ENCODE measurements around the gene CCDC88C. TPM values are rescaled to one million over a fixed set of nuclear protein-coding genes. Genes with fewer than 3 reads are reported as not detected.
A peak's percentile ranks its signal among the peaks of the same experiment; 100 is the strongest.

Gene CCDC88C
- total RNA-seq, 1 experiment from 2014 or later = 21.3 TPM

DNA sequence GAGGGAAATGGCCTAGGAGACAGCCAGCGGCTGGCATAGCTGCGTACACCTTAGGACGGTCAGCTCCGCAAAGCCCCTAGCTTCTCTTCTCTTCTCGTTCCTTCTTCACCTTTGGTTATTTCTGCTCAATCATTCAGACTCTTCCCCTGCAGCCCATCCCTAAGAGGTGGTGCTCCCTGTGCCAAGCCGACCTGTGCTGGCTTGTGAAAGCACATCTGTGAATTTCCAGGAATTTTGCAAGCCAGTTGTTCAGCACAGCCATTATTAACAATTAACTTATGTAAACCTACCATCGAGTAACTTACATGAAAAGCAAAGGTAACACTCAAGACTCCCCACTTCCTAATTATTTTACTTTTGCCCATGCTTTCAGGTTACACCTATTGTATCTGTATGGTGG, 152.2 kb downstream of the CCDC88C start:
- ChIA-PET POLR2A (no interaction called here), CTCF (no interaction called here)
- H3K4me3 ChIP-seq (ENCODE audit: low read depth in 2 of 2, low read length in 2 of 2) = no peak overlapping the region
- intact Hi-C loops (cut with micrococcal nuclease; ENCODE audit: unreplicated experiment) (no loop called here), in situ Hi-C loops (cut with HindIII; ENCODE audit: low pct_unique_long_range_greater_than_20kb, low sequenced_read_pairs) (no loop called here)
- H3K27me3 ChIP-seq (ENCODE audit: control insufficient read depth, insufficient read depth, low read length) = no peaks in the 10 kb centered on the region
- BruUV-seq (replicated peaks) = no TSS peak
- DNase-seq (ENCODE audit: low read depth, low spot score) (no peak), ATAC-seq (no peak)
- H3K4me1 ChIP-seq (ENCODE audit: control insufficient read depth, insufficient read depth, low read length) = no peaks in the 10 kb centered on the region
- TF ChIP-seq, protein P1, sequence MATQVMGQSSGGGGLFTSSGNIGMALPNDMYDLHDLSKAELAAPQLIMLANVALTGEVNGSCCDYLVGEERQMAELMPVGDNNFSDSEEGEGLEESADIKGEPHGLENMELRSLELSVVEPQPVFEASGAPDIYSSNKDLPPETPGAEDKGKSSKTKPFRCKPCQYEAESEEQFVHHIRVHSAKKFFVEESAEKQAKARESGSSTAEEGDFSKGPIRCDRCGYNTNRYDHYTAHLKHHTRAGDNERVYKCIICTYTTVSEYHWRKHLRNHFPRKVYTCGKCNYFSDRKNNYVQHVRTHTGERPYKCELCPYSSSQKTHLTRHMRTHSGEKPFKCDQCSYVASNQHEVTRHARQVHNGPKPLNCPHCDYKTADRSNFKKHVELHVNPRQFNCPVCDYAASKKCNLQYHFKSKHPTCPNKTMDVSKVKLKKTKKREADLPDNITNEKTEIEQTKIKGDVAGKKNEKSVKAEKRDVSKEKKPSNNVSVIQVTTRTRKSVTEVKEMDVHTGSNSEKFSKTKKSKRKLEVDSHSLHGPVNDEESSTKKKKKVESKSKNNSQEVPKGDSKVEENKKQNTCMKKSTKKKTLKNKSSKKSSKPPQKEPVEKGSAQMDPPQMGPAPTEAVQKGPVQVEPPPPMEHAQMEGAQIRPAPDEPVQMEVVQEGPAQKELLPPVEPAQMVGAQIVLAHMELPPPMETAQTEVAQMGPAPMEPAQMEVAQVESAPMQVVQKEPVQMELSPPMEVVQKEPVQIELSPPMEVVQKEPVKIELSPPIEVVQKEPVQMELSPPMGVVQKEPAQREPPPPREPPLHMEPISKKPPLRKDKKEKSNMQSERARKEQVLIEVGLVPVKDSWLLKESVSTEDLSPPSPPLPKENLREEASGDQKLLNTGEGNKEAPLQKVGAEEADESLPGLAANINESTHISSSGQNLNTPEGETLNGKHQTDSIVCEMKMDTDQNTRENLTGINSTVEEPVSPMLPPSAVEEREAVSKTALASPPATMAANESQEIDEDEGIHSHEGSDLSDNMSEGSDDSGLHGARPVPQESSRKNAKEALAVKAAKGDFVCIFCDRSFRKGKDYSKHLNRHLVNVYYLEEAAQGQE (IDR thresholded peaks at IDR 0.05; ENCODE audit: insufficient read depth in 1 of 2, low read depth in 2 of 2, low read length in 1 of 2) = no peak
- TF ChIP-seq POLR2AphosphoS5 (IDR thresholded peaks at IDR 0.05; ENCODE audit: low read depth, low read length) (no peak), SIN3A (IDR thresholded peaks at IDR 0.05; ENCODE audit: borderline replicate concordance, insufficient read depth, low read depth, low read length) (no peak), TCF7L2 (IDR thresholded peaks at IDR 0.05; ENCODE audit: low read depth, low read length) (no peak)
- TF ChIP-seq, protein P2, sequence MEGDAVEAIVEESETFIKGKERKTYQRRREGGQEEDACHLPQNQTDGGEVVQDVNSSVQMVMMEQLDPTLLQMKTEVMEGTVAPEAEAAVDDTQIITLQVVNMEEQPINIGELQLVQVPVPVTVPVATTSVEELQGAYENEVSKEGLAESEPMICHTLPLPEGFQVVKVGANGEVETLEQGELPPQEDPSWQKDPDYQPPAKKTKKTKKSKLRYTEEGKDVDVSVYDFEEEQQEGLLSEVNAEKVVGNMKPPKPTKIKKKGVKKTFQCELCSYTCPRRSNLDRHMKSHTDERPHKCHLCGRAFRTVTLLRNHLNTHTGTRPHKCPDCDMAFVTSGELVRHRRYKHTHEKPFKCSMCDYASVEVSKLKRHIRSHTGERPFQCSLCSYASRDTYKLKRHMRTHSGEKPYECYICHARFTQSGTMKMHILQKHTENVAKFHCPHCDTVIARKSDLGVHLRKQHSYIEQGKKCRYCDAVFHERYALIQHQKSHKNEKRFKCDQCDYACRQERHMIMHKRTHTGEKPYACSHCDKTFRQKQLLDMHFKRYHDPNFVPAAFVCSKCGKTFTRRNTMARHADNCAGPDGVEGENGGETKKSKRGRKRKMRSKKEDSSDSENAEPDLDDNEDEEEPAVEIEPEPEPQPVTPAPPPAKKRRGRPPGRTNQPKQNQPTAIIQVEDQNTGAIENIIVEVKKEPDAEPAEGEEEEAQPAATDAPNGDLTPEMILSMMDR (IDR thresholded peaks at IDR 0.05) = no peak
- H3K36me3 ChIP-seq (ENCODE audit: control insufficient read depth, insufficient read depth, low read length) = no peaks in the 10 kb centered on the region
- no peak overlapping the region for H3K27ac ChIP-seq (ENCODE audit: low read length)
- H3K9me3 ChIP-seq (ENCODE audit: control insufficient read depth, insufficient read depth, low read depth, low read length) = no peaks in the 10 kb centered on the region

DNA sequence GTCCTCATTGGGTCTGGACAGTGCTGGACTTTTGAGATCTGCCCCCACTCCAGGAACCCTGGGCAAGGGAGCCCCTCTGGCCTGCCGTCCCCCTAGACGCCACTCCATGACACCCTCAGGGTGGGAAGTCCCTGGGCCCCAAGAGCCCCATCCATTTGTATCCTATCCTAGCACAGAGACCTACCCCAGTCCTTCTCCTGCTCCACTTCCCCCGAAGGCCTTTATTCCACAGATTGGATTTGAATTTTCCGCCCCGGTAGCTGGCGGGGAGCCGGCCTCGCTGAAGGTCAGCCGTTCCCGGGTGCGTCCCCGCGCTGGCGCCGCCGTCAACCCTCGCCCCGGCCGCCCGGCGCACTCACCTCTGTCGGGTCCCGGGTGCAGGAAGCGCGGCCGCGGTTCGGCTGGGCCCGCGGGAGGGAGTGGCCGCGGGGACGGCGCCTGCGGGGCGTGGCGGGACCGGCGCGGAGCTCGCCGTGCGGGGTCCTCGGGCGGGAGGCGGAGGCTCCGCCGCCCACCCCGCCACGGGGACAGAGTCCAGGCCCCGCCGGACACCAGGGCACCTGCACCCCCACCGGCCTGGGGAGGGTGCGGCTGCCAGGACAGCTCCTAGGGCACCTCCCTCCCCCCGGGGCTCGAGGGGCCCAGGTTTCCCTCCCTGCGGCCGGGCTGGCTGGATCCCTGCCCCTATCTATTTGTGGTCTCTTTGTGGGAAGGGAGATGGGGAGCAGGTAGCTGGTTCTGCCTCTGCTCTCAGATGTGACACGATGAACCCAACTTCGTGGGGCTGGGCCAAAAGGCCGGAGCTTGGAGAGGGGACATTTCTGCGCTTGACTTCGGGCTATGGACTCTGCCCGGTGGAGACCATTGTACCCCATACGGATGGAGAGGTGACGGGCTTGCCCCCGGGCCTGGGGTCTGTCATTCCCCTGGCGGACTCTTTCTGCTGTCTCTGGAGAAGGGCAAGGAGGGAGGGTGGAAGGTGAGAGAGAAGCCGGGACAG, 153.2 kb downstream of the CCDC88C start:
- CTCF ChIA-PET = no interaction called here
- BruUV-seq (replicated peaks) = no TSS peak
- Histone ChIP-seq H3K36me3 (ENCODE audit: control insufficient read depth, insufficient read depth, low read length) (no peaks in the 10 kb centered on the region), H3K4me3 (ENCODE audit: low read depth in 2 of 2, low read length in 2 of 2) (peak overlapping the region; percentile 30 to 33; a peak in 3 of 4 replicates), H3K4me1 (ENCODE audit: control insufficient read depth, insufficient read depth, low read length) (no peaks in the 10 kb centered on the region), H3K27ac (ENCODE audit: low read length) (no peak overlapping the region), H3K9me3 (ENCODE audit: control insufficient read depth, insufficient read depth, low read depth, low read length) (no peaks in the 10 kb centered on the region), H3K27me3 (ENCODE audit: control insufficient read depth, insufficient read depth, low read length) (no peaks in the 10 kb centered on the region)
- in situ Hi-C loops (cut with HindIII; ENCODE audit: low pct_unique_long_range_greater_than_20kb, low sequenced_read_pairs) (no loop called here), intact Hi-C loops (cut with micrococcal nuclease; ENCODE audit: unreplicated experiment) (no loop called here)
- ATAC-seq (peak; percentile 68), DNase-seq (ENCODE audit: low read depth, low spot score) (no peak)
- TF ChIP-seq, protein P1 (IDR thresholded peaks at IDR 0.05; ENCODE audit: insufficient read depth in 1 of 2, low read depth in 2 of 2, low read length in 1 of 2) = no peak
- TF ChIP-seq, protein P2 (IDR thresholded peaks at IDR 0.05) = no peak
- TF ChIP-seq TCF7L2 (IDR thresholded peaks at IDR 0.05; ENCODE audit: low read depth, low read length) (no peak), POLR2AphosphoS5 (IDR thresholded peaks at IDR 0.05; ENCODE audit: low read depth, low read length) (no peak), SIN3A (IDR thresholded peaks at IDR 0.05; ENCODE audit: borderline replicate concordance, insufficient read depth, low read depth, low read length) (no peak)
- POLR2A ChIA-PET = no interaction called here
